K562 (cell line): ENCODE results near the gene SPRR2D. TPM values are rescaled to one million over a fixed set of nuclear protein-coding genes. Genes with fewer than 3 reads are reported as not detected.

Experiments
- ATF1 ChIP-seq, 2 experiments: fragments of 450-650 bp in 1 of 2; IDR thresholded peaks; 2 replicates each; pipeline ENCODE4 v1.6.1; 2016; ENCODE audit warnings: missing compliant biosample characterization in 1 of 2, missing genetic modification characterization in 1 of 2
- BCOR ChIP-seq: fragments of 450-650 bp; IDR thresholded peaks from 2 replicates; pipeline ENCODE4 v1.6.1; 2016
- CTBP1 ChIP-seq: fragments of 450-650 bp; IDR thresholded peaks from 2 replicates; pipeline ENCODE4 v1.6.1; 2016; ENCODE audit warnings: borderline replicate concordance
- HNRNPH1 ChIP-seq: fragments of 200-400 bp; formaldehyde crosslinking; optimal IDR thresholded peaks from 2 replicates; pipeline ENCODE3; 2017; ENCODE audit warnings: low read depth, mild to moderate bottlenecking, low read length, moderate library complexity
- MAFK ChIP-seq: IDR thresholded peaks from 2 replicates; pipeline ENCODE4 v1.6.1; 2011; ENCODE audit warnings: low read length, improper control_type of control experiment
- MEF2A ChIP-seq: IDR thresholded peaks from 2 replicates; pipeline ENCODE4 v1.6.1; 2011; ENCODE audit warnings: low read depth, mild to moderate bottlenecking, low read length, moderate library complexity; ENCODE audit not compliant: control insufficient read depth
- NFE2 ChIP-seq: IDR thresholded peaks from 2 replicates; pipeline ENCODE4 v1.6.1; 2014; ENCODE audit warnings: antibody characterized with exemption, low read depth
- POLR2A ChIP-seq: fragments of 450-650 bp; conservative IDR thresholded peaks from 2 replicates; pipeline ENCODE4 v1.6.1; 2016
- PTBP1 ChIP-seq: fragments of 200-400 bp; formaldehyde crosslinking; IDR thresholded peaks from 2 replicates; pipeline ENCODE4 v1.6.1; 2017; ENCODE audit warnings: low read depth, low read length
- RAD21 ChIP-seq, 2 experiments: fragments of 250-450 bp in 1 of 2; fragments of 450-650 bp in 1 of 2; sonication (Bioruptor Pico) in 1 of 2; formaldehyde crosslinking in 1 of 2; IDR thresholded peaks in 1 of 2; conservative IDR thresholded peaks in 1 of 2; 2 replicates each; pipeline versions ENCODE4 v1.4.0 to v1.8.0; 2020 to 2022; ENCODE audit warnings: mild to moderate bottlenecking in 2 of 2, moderate library complexity in 1 of 2
- RAD51 ChIP-seq: fragments of 450-650 bp; IDR thresholded peaks from 2 replicates; pipeline ENCODE4 v1.7.1; 2016; ENCODE audit warnings: low read depth, mild to moderate bottlenecking, borderline replicate concordance
- RREB1 ChIP-seq: fragments of 250-450 bp; sonication (Bioruptor Pico); IDR thresholded peaks from 2 replicates; pipeline ENCODE4 v1.4.0; 2020
- SPI1 ChIP-seq: IDR thresholded peaks from 2 replicates; pipeline ENCODE4 v1.6.1; 2011; ENCODE audit warnings: low read depth, low read length, control low read depth, borderline replicate concordance
- ZFX ChIP-seq: sonication (generic); formaldehyde crosslinking; IDR thresholded peaks from 2 replicates; pipeline ENCODE4 v1.8.0; 2022; ENCODE audit warnings: mild to moderate bottlenecking, missing genetic modification reagents, moderate library complexity
- ZNF740 ChIP-seq, 3 experiments: fragments of 200-800 bp in 1 of 3; sonication (Bioruptor generic) in 1 of 3; sonication (generic) in 1 of 3; formaldehyde crosslinking in 1 of 3; IDR thresholded peaks; 2 replicates each; pipeline versions ENCODE4 v1.6.1 to v1.8.0; 2016 to 2022; ENCODE audit warnings: mild to moderate bottlenecking in 2 of 3, missing compliant biosample characterization in 2 of 3, missing genetic modification characterization in 2 of 3, missing genetic modification reagents in 1 of 3
- polyA plus RNA-seq, 8 experiments: library from polyadenylated mRNA; depleted of rRNA in 4 of 8; stranded (reverse) in 5 of 8; unstranded in 3 of 8; fragments of >200 nt; fragmentation: Nextera tagmentation in 2 of 8; fragmentation: Illumina TruSeq in 1 of 8; extraction: Ambion mirVana in 2 of 8; extraction: Trizol in 1 of 8; gene quantifications; 2 replicates each; pipeline versions ENCODE4 v1.2.1 to v1.2.3, GENCODE V29; 2011 to 2014; ENCODE audit warnings: inconsistent platforms in 1 of 8, missing spikeins in 1 of 8
- total RNA-seq, 7 experiments: library from RNA; depleted of rRNA in 6 of 7; stranded (reverse); fragments of >200 nt in 6 of 7; fragmentation: Illumina TruSeq in 2 of 7; extraction: Trizol in 2 of 7; gene quantifications; 2 replicates each; pipeline versions ENCODE4 v1.2.1 to v1.2.3, GENCODE V29; 2011 to 2021; ENCODE audit warnings: low replicate concordance in 1 of 7
- TF ChIP-seq, protein P1 (sequence below), 2 experiments: fragments of 450-650 bp; IDR thresholded peaks; 2 replicates each; pipeline ENCODE4 v1.6.1; 2016
- TF ChIP-seq, protein P2 (sequence below), 2 experiments: fragments of 450-650 bp in 1 of 2; sonication (generic) in 1 of 2; formaldehyde crosslinking in 1 of 2; IDR thresholded peaks in 1 of 2; conservative IDR thresholded peaks in 1 of 2; 2 replicates each; pipeline versions ENCODE4 v1.6.1 to v1.8.1; 2016 to 2023; ENCODE audit warnings: mild to moderate bottlenecking in 2 of 2, moderate library complexity in 2 of 2, inconsistent platforms in 1 of 2, missing genetic modification reagents in 1 of 2

Gene SPRR2D
- total and polyA plus RNA-seq, 9 of the 15 experiments (the other 6 are each of a cell fraction or from before 2014, with no cell fraction given) = 0.91 to 5.1 (median 3.2) TPM; not detected in 1

GRCh38 chr1:153072806-153073726 lies 32.1 kb upstream of the SPRR2D start (continued):
- TF ChIP-seq, protein P1, sequence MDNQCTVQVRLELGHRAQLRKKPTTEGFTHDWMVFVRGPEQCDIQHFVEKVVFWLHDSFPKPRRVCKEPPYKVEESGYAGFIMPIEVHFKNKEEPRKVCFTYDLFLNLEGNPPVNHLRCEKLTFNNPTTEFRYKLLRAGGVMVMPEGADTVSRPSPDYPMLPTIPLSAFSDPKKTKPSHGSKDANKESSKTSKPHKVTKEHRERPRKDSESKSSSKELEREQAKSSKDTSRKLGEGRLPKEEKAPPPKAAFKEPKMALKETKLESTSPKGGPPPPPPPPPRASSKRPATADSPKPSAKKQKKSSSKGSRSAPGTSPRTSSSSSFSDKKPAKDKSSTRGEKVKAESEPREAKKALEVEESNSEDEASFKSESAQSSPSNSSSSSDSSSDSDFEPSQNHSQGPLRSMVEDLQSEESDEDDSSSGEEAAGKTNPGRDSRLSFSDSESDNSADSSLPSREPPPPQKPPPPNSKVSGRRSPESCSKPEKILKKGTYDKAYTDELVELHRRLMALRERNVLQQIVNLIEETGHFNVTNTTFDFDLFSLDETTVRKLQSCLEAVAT (IDR thresholded peaks at IDR 0.05) = no peak
- TF ChIP-seq, protein P2, sequence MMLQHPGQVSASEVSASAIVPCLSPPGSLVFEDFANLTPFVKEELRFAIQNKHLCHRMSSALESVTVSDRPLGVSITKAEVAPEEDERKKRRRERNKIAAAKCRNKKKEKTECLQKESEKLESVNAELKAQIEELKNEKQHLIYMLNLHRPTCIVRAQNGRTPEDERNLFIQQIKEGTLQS (IDR thresholded peaks at IDR 0.05) = no peak
- TF ChIP-seq, protein P2 (CRISPR knock-in tag; conservative IDR thresholded peaks at IDR 0.05) = no peak
- no peak for TF ChIP-seq BCOR
- TF ChIP-seq HNRNPH1 = no peak
- no peak for TF ChIP-seq MAFK
- no peak for TF ChIP-seq ZFX (CRISPR knock-in tag)
- peak; percentile 9; the same call in 1 of the 2 replicates for TF ChIP-seq NFE2
- 0 out of 2 replicates have a peak, but pooled peaks have one; percentile 21 for TF ChIP-seq CTBP1
- no peak for TF ChIP-seq PTBP1
- TF ChIP-seq RAD51 = no peak
- no peak for TF ChIP-seq RREB1 (CRISPR knock-in tag)
- peak; percentile 97 for TF ChIP-seq SPI1
- no peak for TF ChIP-seq ATF1 (CRISPR knock-in tag; IDR thresholded peaks at IDR 0.05)
- no peak for TF ChIP-seq ATF1 (tag; IDR thresholded peaks at IDR 0.05)
- TF ChIP-seq RAD21 (CRISPR knock-in tag; conservative IDR thresholded peaks at IDR 0.05 in 1 of 2, IDR thresholded peaks at IDR 0.05 in 1 of 2) = no peak
- no peak for TF ChIP-seq ZNF740 (CRISPR knock-in tag; IDR thresholded peaks at IDR 0.05)
- TF ChIP-seq ZNF740 (tag; IDR thresholded peaks at IDR 0.05) = no peak
- no peak for TF ChIP-seq POLR2A
- 0 out of 2 replicates have a peak, but pooled peaks have one; percentile 4 for TF ChIP-seq MEF2A
